ENCODE data around the gene SUCNR1. TPM values are rescaled to one million over a fixed set of nuclear protein-coding genes. Genes with fewer than 3 reads are reported as not detected.
"Not testable (repeated sequence)": the region's sequence is repeated elsewhere in the genome, so short reads cannot be mapped to it uniquely, and the experiment has no call there.

The SUCNR1 gene
- total RNA-seq, 1 experiment from 2014 or later: 0.05 TPM

DNA sequence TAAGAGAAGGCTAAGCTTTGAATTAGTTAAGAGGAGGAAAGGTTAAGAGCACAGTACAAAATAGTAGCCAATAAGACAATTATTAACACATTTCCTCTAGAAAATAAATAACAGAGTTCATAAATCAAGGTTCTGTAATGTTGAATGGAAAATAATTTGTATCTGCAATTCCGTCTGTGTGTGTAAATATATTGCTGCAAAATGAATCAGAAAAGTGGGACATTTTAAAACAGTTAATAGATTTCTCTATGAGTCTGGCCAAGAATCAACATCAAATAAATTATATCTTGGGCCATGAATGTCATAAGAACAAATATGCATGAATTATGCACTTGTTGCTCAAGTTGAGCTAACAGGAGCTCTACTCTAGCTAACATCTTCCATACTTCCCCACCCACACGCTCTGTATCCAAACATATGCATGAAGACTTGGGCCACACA, 14.2 kb upstream of the SUCNR1 start:
- Histone ChIP-seq H3K27me3 (replicated peaks) (no peaks in the 10 kb centered on the region), H3K36me3 (no peaks in the 10 kb centered on the region), H3K9me3 (replicated peaks) (no peaks in the 10 kb centered on the region), H3K27ac (no peak overlapping the region), H3K4me3 (no peak overlapping the region), H3K4me1 (replicated peaks) (peaks cover 12% of the 10 kb centered on the region)
- DNase-seq (ENCODE audit: low read depth in 1 of 2, low spot score in 2 of 2): no peak

DNA sequence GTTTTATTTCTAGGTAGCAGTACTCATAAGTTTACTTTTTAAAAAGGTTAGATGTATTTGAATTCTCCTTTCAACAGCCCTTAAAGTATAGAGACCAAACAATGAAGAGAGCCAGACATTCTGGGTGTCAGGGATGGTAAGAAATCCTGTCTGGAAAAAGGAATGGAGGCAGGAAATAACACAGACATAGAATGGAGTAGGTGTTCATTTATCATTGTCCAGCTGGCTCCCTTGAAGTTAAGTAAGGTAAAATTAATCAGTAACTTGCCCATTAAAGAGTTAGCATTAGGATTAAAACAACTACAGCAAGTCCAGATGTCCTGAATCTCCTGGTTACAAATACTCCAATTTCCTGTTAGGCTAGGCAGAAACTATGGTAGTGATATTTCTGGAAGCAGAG, 13.5 kb upstream of the SUCNR1 start:
- no peak for DNase-seq (ENCODE audit: low read depth in 1 of 2, low spot score in 2 of 2)
- H3K4me3 ChIP-seq: no peak overlapping the region
- H3K9me3 ChIP-seq (replicated peaks): no peaks in the 10 kb centered on the region
- H3K27ac ChIP-seq: no peak overlapping the region
- peaks cover 17% of the 10 kb centered on the region for H3K4me1 ChIP-seq (replicated peaks)
- H3K36me3 ChIP-seq: no peaks in the 10 kb centered on the region
- H3K27me3 ChIP-seq (replicated peaks): no peaks in the 10 kb centered on the region

DNA sequence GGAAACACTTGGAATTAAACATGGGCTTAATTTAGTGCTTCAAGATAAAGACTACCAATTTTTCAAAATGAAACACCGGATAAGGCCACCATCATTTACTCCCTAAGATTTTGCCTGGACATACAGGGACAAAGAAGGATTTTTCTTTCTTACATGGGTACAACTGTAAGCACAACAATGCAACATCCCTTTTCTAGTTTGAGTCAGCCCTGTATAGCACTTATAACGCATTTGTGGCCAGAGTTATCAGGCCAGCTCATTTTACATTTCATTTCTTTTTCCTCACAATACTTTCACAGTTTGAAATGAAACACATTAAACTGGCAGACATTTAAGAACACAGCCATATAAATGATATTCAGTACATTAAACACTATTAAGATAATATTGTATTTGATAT, 9.8 kb upstream of the SUCNR1 start:
- no peak overlapping the region for H3K4me3 ChIP-seq
- H3K9me3 ChIP-seq (replicated peaks): no peaks in the 10 kb centered on the region
- DNase-seq (ENCODE audit: low read depth in 1 of 2, low spot score in 2 of 2): no peak
- H3K27ac ChIP-seq: peak overlapping the region; percentile 59
- H3K4me1 ChIP-seq (replicated peaks): peaks cover 31% of the 10 kb centered on the region
- no peaks in the 10 kb centered on the region for H3K27me3 ChIP-seq (replicated peaks)
- H3K36me3 ChIP-seq: no peaks in the 10 kb centered on the region

DNA sequence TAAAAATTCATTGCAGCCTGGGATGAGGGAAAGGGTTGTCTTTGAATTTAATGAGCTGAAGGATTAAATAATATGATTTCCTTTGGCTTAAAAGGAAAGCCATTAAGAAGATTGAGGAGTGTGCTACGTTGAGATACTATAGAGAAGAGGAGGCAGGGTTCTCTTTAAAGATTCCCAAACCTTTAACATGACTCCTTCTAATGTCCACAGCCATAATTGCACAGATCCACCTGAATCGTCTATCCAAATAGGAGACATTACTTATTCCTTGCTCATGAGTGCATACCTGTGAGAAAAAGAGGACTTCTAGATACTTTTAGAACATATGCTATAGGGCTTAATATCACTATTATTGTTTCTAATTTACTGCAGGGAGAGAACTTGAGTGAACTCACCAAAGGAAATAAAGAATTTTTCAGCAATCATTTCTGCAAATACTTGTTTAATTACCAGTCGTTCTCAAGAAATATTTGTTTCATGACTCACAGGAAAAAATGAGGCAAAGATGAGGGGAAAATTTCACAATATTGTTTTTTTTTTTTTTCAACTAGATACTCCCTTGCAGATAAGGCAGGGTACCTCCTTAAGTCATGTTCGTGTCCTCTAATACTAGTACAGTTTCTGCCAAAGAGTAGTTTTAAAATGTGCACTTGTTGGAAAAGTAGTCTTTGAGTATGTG, 8.9 kb upstream of the SUCNR1 start:
- H3K27ac ChIP-seq: peak overlapping the region; percentile 59
- no peaks in the 10 kb centered on the region for H3K9me3 ChIP-seq (replicated peaks)
- peak in 1 of 2 experiments; percentile 58 for DNase-seq (ENCODE audit: low read depth in 1 of 2, low spot score in 2 of 2)
- H3K4me3 ChIP-seq: no peak overlapping the region
- H3K27me3 ChIP-seq (replicated peaks): no peaks in the 10 kb centered on the region
- H3K4me1 ChIP-seq (replicated peaks): peaks cover 31% of the 10 kb centered on the region
- H3K36me3 ChIP-seq: no peaks in the 10 kb centered on the region

DNA sequence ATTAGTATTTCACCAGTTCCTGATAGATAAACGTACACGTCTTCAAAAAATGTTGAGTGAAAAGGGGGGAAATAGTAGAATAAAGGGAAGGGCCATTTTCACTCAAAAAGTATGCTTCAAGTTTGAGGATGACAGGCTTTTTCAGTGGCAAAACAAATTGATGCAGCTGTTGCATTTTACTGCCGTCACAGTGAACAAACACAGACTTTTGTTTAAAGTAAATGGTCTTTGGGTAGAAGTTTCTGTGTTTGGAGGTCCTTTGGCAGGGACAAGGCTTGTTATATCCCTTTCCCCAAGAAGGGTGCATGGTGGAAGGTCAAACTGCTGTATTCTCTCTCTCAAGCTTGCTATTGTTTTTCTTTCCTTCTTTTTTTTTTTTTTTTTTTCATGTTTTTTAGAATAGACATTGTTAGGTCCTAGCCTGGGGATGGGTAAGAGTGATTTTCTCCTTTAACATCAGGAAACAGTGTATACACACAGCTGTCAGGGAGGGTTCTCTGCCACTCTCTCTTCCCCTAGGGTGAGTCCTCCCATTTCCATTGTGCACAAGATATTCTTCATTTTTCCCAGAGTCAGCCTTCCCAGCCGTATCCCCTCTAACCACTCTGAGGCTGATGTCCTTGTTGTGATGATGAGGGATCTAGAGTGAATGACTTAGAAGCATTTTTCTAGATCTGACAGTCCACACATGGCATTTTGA, 6.6 kb upstream of the SUCNR1 start:
- H3K36me3 ChIP-seq: no peaks in the 10 kb centered on the region
- H3K9me3 ChIP-seq (replicated peaks): no peaks in the 10 kb centered on the region
- H3K4me3 ChIP-seq: no peak overlapping the region
- peaks cover 31% of the 10 kb centered on the region for H3K4me1 ChIP-seq (replicated peaks)
- peak in 1 of 2 experiments; percentile 16 for DNase-seq (ENCODE audit: low read depth in 1 of 2, low spot score in 2 of 2)
- H3K27ac ChIP-seq: peak overlapping the region; percentile 23; the same call in 1 of the 2 replicates
- no peaks in the 10 kb centered on the region for H3K27me3 ChIP-seq (replicated peaks)

DNA sequence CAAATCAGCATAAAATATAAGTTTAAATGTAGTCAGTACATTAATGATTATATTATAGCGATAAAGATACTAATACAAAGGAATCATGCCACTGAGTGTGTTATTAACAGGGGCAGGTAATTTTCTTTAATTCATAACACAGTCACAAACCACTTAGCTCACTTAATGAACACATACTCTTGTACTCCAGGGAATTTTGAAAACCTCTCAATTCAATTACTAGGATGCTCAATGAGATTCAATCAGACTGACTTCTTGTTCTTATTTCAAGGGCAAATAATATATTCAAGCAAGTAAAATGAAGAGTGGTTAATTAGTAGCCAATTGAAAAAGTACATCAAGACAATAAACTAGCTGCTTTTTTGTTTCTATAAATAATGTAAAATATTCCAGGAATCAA, 5.8 kb upstream of the SUCNR1 start:
- peaks cover 31% of the 10 kb centered on the region for H3K4me1 ChIP-seq (replicated peaks)
- no peak overlapping the region for H3K27ac ChIP-seq
- H3K9me3 ChIP-seq (replicated peaks): no peaks in the 10 kb centered on the region
- H3K27me3 ChIP-seq (replicated peaks): no peaks in the 10 kb centered on the region
- H3K4me3 ChIP-seq: no peak overlapping the region
- H3K36me3 ChIP-seq: no peaks in the 10 kb centered on the region
- no peak for DNase-seq (ENCODE audit: low read depth in 1 of 2, low spot score in 2 of 2)

DNA sequence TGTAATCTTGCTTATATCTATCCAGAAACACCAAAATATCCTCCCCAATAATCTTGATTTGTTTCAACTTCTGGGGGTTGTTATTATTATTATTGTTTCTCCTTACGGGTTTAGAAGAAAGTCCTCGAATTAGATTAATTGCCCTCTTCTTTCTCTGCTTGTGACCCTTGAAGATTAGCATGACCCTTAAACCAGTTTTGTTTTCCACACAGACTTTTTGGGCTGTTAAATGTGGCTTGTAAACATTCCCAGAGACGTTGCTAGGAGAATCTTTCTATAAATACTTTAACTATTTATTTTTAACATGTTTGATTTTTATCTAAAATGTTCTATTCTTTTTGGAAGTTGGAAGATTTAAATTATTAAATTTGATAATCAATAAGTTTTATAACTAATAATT, 4.3 kb upstream of the SUCNR1 start:
- Histone ChIP-seq H3K4me3 (no peak overlapping the region), H3K4me1 (replicated peaks) (peaks cover 20% of the 10 kb centered on the region), H3K9me3 (replicated peaks) (no peaks in the 10 kb centered on the region), H3K27ac (no peak overlapping the region), H3K36me3 (no peaks in the 10 kb centered on the region), H3K27me3 (replicated peaks) (no peaks in the 10 kb centered on the region)
- no peak for DNase-seq (ENCODE audit: low read depth in 1 of 2, low spot score in 2 of 2)

DNA sequence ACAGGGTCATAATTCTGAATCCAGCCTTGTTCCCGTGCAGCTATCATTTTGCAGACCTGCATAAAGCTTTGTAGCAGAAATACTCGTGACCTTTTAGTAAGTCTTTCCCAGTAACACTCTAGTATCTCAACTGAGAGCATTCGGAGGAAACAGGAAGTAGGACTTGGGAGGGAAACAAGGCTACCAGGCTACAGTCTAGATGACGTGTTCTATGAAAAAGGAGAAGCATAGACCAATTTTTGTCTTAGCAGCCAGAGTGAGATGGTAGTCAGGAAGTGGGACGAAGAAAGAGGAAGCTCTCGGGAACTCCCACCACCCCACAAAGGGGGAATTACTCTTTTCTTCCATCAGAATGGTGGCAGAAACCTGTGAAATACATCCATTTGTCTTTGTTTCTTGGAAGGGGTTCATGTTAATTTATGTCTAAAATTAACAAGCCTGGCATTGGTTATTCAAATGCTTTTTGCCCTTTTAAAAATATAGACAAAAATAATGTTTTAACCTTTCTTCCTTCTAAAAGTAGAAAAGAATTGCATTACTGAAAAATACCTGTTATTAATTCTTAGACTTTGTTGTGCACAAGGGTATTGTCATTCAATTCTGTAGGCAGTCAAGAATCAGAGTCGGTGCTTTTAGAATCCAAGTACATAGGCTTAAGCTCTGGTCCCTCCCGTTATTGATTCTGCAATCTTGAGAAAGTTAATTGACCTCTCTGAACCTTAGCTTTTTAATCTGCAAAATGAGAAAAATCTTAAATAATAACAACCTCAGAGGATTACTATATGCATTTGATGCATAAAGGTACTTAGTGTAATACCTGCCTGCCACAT, 1.6 kb upstream of the SUCNR1 start:
- Histone ChIP-seq H3K27me3 (replicated peaks) (no peaks in the 10 kb centered on the region), H3K4me1 (replicated peaks) (peaks cover 8% of the 10 kb centered on the region), H3K36me3 (no peaks in the 10 kb centered on the region), H3K4me3 (no peak overlapping the region), H3K9me3 (replicated peaks) (no peaks in the 10 kb centered on the region), H3K27ac (no peak overlapping the region)
- DNase-seq (ENCODE audit: low read depth in 1 of 2, low spot score in 2 of 2): no peak

DNA sequence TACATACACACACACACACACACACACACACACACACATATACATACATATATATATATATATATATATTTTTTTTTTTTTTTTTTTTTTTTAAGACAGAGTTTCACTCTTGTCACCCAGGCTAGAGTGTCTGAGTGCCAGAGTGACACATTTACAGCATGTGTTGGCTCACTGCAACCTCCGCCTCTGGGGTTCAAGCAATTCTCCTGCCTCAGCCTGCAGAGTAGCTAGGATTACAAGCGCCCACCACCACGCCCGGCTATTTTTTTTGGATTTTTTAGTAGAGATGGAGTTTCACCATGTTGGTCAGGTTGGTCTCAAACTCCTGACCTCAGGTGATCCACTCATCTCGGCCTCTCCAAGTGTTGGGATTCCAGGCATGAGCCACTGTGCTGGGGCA, 636 bp downstream of the SUCNR1 start:
- DNase-seq (ENCODE audit: low read depth in 1 of 2, low spot score in 2 of 2); H3K4me3 ChIP-seq; H3K36me3 ChIP-seq; H3K9me3 ChIP-seq (replicated peaks); H3K4me1 ChIP-seq (replicated peaks); H3K27ac ChIP-seq; H3K27me3 ChIP-seq (replicated peaks): not testable (repeated sequence)

DNA sequence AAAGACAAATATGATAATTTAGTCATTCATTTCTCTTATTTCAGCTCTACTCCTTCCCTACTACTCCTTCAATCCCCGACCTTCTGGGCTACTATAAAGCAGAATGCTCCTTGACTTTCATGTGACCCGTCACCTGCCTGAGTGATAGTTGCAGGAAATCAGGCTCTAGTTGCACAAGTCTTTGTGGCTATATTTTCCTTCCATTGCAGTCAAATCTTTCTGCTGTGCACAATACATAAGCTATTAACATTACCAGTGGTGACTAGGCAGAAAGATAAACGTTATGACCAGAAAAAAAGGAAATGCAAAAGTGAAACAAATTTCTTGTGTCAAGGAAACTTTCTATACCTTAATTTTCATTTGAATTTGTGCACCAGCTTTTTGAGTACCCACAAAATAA, 2.3 kb downstream of the SUCNR1 start:
- no peaks in the 10 kb centered on the region for H3K36me3 ChIP-seq
- peaks cover 10% of the 10 kb centered on the region for H3K4me1 ChIP-seq (replicated peaks)
- H3K9me3 ChIP-seq (replicated peaks): no peaks in the 10 kb centered on the region
- no peak for DNase-seq (ENCODE audit: low read depth in 1 of 2, low spot score in 2 of 2)
- H3K27me3 ChIP-seq (replicated peaks): no peaks in the 10 kb centered on the region
- no peak overlapping the region for H3K27ac ChIP-seq
- no peak overlapping the region for H3K4me3 ChIP-seq

DNA sequence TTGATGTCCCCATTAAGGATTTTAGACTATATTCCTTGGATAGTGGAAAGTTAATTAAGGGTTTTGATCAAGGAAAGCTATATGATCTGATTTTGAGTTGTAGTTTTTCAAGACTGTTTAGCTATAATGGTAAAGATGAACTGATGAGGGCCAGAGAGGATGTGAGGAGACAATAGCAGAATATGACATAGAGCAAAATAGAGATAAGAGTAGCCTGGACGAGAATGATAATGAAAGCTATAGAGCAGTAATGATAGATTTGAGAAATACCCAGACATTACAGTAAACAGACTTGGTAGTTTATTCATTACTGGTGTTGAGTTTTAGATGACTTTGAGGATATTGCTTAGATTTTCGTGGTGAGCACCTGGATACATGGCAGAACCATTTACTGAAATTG, 3.8 kb downstream of the SUCNR1 start:
- Histone ChIP-seq H3K36me3 (no peaks in the 10 kb centered on the region), H3K9me3 (replicated peaks) (no peaks in the 10 kb centered on the region), H3K4me3 (no peak overlapping the region), H3K27ac (no peak overlapping the region), H3K27me3 (replicated peaks) (no peaks in the 10 kb centered on the region), H3K4me1 (replicated peaks) (peaks cover 13% of the 10 kb centered on the region)
- DNase-seq (ENCODE audit: low read depth in 1 of 2, low spot score in 2 of 2): no peak

DNA sequence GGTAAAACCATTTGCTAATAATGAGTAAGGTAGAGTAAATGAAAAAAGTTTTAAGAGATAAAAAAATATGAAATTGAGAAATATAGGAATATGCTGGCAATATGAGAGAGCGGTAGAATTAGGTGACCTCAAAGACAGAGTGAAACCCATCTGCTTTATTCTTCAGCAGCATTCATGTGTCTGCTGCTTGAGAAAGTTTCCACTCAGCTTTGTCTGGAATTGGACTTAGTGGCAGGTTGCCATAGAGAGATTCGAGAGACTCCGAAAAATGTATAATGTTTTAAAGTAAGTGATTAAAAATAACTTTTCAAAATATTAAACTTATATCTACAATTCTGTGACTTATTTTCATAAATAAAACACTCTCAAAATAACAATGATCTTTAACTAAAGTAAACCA, 5.0 kb downstream of the SUCNR1 start:
- no peak overlapping the region for H3K4me3 ChIP-seq
- H3K4me1 ChIP-seq (replicated peaks): peaks cover 13% of the 10 kb centered on the region
- DNase-seq (ENCODE audit: low read depth in 1 of 2, low spot score in 2 of 2): no peak
- no peaks in the 10 kb centered on the region for H3K9me3 ChIP-seq (replicated peaks)
- no peaks in the 10 kb centered on the region for H3K36me3 ChIP-seq
- H3K27me3 ChIP-seq (replicated peaks): no peaks in the 10 kb centered on the region
- H3K27ac ChIP-seq: no peak overlapping the region

DNA sequence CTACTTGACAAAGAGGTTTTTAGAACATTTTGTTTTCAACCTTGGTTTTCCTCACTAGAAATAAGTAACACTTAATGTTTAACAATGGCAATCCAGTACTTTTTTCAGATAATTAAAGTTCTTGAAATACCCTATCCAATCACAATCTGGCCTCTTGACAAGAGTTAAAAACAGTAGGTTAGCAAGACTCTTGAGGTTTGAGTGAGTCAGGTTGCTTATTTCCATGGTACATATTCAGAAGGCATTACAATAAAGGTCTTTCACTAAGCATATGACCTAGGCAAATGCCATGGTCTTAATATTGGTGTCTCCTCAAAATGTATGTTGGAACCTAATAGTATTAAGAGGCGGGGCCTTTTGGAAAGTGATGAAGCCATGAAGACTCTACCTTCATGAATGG, 5.6 kb downstream of the SUCNR1 start:
- no peak overlapping the region for H3K27ac ChIP-seq
- no peak for DNase-seq (ENCODE audit: low read depth in 1 of 2, low spot score in 2 of 2)
- H3K36me3 ChIP-seq: no peaks in the 10 kb centered on the region
- no peaks in the 10 kb centered on the region for H3K27me3 ChIP-seq (replicated peaks)
- no peaks in the 10 kb centered on the region for H3K9me3 ChIP-seq (replicated peaks)
- H3K4me3 ChIP-seq: no peak overlapping the region
- H3K4me1 ChIP-seq (replicated peaks): peaks cover 13% of the 10 kb centered on the region
